GM21367 (cell line): ENCODE measurements around the gene RAX.

Source experiments
- ATAC-seq: cut with Tn5 transposase; IDR thresholded peaks from one replicate; pipeline ENCODE4 v1.9.1; 2021; ENCODE audit not compliant: unreplicated experiment

Gene RAX

DNA sequence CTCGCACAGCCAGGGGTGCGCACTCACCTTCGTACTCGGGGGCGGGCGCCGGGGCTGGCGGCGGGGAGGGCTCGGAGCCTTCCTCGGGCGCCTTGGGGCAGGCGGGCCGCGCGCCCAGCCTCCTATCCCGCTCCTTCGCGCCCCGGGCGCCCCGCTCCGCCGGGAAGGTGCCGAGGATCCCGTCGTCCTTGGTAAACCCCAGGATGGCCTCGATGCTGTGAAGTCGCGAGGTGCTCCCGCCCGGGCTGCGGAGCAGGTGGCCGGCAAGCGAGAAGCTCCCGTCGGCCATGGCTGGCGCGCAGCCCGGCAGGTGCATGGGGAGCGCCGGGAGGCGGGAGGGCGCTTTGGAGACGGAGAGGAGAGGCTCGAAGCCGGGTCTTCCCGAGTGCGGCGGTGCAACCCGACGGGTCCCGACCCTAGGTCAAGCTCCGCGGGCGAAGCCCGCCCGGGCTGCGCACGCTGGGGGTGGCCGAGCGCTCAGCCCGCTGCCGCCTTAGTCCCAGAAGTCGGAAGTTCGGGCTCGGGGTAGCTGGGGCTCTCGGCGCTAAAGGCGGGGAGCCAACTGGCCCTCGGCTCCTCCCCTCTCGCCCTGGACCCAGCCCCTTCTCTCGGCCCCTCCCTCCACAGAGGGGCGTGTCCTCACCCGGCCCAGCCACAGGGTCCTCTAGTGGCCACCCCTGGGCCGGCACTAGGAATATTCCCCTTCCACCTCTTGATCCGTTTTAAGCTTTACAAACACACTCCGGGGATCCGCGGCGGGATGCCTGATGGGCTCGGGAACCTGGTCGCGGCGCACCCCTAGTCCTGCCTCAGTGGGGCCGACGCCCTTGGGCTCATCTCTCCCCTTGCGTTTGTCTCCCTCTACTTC is at the start of gene RAX:
Gene RAX, minus strand, starts transcription at position 564 of the 868 bp plus-strand sequence. Its CDS starts 248 bp downstream, at position 316.
- ATAC-seq = peak; percentile 48

DNA sequence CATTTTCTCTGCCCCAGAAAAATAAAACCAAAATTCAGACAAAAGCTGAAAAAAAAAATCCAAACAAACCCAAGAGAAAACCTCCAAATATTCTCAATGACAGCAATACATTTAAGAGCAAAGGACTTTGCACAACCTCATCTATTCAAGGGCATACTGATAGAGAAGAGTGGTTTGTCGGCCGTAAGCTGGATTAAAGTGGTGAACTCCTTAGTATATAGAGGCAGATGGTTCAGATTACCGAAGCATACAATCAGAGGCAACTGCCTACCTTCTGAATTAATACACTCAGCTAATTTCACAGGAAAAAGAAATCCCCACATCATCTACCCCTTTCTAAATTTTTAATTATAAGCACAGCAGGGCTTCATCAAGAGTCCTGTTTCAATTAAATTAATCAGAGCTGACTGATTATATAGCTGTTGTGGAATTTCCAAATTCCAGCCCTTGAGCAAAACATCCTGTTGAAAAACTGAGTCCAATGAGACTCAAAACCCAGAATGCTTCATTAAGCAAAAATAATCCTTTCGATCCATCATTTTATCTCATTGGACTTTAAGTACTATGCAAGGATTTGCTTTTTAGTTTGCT is 45.3 kb upstream of the RAX start, which contains the start of gene CPLX4:
Gene CPLX4, minus strand, starts transcription at position 190 of the 591 bp plus-strand sequence. Its CDS starts 187 bp downstream, at position 3.
- no peak for ATAC-seq

DNA sequence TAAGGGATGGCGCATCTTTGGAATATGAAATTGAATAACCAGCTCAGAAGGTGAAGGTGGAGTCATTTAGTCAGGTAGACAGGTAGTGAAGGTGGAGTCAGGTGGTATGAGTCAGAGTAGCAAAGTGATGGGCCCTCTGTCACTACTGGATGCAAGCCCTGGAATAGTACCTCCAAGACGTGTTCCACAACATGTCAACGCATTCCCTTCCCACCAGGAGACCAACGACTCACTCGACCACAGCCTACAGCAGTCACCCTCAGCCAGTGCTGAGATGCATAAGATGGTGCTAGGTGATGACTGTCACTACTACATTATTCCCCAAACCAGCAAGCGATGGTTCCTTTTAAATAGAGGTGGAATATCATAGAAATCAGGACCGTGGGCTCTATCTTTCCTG is 38.4 kb upstream of the RAX start:
- ATAC-seq = no peak

DNA sequence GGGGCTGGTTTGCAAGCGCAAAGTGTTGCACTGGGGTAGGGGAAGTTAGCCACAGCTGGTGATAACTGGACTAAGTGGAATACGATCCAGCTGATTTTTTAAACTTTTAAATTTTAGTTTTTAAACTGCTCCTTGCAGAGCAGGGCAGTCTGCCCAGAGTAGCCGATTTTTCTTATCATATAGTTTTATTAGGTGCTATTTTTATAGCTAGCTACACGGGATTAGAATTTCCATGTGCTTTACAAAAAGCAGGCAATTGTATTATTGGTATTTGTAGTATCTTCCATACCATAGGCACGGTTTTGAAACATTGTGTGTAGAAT is 35.6 kb upstream of the RAX start:
- ATAC-seq = no peak

DNA sequence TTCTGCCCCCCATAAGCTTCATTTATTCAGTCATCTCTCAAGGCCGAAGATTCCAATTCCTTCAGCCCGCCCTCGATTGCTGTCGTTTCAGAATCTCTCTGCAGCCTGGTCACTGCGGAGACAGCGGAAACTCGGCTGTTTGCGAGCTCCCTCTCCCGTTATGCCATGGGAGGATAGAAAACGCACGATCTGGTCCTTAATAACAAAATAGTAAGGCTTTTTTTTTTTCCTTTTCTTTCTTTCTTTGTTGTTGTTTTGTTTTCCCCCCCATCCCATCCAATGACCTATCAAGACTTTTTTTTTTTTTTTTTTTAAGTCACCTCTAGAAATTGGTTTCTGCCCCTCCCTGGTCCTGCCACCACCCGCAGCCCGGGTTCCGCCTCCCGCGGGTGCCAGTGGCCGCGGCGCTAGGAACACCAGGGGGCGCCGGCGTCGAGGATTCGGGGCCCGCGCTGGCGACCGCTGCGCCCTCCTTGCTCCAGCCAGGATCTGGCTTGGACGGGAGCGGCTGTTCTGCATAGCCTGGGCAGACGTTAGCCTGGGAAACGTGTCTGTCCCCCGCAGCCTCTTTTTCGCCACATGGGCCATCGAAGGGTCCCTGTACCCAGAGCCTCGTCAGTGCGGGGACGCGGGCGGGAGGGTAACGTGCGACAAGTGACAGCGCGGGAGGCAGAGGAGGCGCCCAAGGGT is 35.1 kb upstream of the RAX start:
- peak; percentile 87 for ATAC-seq

DNA sequence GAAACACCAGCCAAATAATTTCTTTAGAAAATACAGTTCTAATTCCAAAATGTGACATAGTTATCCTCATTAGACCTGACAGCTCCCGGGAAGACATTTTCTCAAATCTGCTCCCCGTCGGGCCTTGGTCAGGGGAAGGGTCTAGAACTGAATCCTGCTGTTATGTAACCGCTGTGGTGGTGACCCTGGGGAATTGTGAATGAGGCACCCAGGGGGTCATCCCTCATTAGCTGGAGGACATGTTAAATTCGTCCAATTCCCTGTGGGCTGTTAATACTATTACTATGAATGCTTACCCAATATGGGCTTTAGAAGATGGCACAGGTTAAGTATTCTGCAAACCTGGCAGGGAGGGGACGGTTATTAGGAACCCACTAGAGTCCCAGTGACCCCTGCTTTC is 33.4 kb upstream of the RAX start:
- no peak for ATAC-seq

DNA sequence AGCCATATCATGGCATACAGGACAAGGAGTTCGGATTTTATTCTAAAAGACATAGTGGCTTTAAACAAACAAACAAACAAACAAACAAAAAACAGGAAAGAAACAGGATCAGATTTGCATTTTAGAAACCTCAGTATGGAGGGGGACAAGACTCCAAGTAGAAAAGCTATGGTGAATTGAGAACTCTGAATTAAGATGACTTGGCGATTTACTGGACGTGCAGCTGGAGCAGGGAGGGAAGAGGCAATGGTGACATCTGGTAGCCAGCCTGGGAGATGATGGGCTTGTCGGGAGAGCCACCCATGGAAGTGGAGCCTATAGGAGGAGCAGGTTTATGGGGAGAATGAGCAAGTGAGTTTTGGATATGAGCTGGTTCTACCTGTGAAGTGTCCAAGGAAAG is 32.0 kb upstream of the RAX start:
- ATAC-seq = no peak

DNA sequence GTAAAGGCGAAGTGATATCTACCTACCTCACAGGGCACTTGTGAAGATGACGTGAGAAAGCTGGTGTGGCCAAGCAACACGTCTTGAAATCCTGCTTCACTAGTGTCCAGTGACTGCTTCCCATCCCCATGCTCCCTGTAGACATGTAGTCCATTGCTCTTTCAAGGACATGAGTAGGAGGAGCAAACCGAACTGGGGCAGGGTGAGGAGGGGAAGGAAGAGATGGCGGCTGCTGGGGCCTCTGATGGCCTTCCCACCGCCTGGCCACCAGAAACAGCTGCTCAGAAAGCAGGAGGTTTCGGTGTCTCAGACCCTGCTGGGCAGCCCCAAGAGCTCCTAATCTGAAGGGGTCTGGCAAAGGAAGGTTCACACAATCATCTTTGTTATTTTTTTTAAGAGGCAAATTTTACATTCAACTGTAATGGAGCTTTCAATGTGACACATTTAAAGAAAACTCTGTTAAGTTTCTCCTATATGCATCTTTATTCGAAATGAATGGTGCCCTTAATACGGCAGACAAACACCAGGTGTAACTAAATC is 30.5 kb upstream of the RAX start:
- ATAC-seq = no peak

DNA sequence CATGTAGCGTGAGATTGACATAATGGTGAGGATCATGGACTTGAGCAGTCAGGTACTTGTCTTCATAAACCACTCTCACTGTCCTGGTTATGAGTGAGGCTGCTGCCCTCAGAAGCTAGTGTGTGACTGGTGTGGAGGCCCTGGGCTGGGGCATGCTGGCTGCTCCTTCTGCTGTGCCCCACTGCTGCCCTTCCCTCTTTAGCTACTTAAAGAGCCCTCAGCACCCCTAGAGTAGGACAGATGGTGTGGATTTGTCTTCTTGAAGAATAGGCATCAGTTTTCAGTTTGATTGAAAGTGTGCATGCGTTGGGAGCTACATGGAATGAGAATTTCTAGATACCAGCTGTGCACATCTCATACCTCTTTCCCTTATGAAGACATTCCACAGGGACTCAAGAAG is 29.8 kb upstream of the RAX start:
- ATAC-seq = no peak

DNA sequence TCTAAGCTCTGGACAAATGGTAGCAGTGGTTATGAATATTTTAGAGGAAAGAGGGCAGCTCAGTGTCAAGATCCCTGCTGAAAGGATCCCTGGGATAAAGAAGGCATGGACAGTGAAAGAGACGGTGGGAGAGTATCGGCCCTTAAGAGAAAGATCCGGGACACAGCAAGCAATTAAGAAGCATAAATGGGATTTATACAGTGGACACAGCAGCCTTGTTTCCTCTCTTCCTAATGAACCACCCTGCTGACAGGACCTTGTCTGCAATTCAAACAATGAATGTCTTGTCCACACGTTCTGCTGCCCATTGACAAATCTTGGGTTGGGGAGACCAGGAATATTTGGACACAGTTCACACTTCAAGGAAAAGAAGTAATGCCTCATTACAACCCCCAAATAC is 28.7 kb upstream of the RAX start:
- no peak for ATAC-seq

DNA sequence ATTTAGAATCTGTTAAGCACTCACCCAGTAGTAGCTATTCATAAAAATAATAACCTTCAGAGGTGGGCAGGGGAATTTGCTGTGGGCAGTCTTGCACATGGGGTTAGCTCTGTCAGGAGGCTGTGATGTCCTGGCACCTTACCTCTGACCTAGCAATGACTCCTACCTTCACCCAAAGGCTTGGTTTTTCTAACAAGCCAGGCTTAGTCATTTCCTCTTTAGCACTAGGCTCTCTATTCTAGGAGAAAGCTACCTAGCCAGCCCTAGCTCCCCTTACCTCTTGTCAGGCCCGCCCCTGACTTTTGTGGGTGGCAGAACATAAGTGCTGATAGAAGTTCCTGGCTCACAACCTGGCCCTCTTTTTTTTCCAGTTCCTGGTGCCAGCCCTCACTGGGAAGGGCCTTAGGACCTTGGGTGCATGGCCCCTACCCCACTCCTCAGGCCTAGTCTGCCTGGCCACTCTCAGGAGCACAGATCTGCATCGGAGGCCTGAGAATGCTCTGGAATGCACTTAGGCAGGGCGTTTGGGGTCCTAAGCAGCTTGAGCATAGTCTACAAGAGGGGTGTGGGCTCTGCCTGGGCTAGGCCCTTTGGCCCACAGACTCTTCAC is 27.5 kb upstream of the RAX start:
- ATAC-seq = no peak

DNA sequence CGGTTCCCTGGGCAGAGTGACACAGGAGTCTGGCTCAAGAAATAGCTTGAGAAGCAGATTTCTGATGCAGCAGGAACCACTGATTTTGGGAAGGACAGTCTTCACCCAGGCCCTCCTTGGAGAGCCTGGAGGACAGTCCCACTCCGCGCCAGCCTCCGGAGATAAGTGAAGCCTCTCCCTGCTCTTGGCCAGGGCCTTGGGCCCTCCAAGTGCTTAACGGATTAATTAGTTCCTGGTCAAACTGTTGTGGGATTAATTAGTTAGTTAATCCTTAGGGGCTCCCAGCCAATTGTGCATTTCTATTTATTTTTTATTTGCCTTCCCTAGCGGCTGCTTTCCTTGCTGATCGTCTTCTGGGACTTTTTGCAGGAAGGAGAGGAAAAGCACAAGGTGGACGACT is 25.6 kb upstream of the RAX start:
- ATAC-seq = no peak

DNA sequence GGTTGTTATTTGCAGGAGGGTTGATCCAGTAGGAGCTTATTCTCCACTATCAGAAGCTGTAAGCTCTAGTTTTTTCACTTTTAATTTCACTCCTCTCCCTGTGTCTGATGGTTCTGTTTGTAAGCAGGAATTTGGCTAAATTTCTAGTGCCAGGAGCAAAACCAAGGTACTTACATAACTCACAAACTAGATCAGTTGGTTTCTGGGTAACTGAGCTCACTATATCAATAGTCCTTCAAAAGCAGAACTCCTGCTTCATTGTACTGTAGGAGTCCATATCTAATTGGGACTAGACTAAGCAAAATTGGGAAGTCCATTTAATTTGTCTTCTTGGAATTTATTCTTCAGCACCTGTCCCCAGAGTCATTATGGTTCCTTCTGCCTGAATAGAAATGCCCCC is 20.1 kb upstream of the RAX start:
- no peak for ATAC-seq

DNA sequence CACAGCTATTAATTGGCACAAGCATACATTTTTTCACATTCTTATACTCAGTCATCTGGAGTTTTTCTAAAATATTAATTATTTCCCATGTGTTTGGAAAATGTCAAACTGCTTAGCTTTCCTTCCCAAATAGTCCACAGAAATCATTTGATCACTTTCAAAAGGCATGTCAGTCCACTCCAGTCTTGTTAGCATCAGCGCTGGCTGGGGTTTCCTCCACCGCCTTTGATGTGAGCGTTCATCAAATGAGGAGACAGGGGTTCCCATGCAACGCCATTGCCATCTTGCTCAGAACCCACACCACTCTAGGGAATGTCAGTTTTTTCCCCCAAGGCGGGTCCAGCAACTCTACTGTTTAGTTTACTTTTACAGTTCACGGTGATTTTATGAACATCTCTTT is 13.1 kb upstream of the RAX start:
- no peak for ATAC-seq

DNA sequence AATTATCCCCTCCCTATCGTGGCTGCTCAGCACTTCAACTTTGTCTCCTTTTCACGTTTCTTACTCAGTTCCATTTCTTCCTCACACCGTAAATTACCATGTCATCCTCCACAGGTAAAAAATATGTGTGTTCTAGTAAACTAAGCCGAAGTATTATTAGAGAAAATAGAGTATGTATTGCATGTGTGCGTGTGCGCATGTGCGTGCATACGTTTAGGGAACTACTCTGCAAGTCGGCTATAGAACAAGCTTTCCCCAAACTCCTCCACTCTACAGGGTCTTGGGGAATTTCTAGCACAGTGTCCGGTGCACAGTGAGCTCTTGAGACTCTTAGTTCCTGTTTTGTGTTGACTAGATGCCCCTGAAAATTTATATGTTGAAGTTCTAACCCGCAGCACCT is 9.1 kb upstream of the RAX start:
- no peak for ATAC-seq

DNA sequence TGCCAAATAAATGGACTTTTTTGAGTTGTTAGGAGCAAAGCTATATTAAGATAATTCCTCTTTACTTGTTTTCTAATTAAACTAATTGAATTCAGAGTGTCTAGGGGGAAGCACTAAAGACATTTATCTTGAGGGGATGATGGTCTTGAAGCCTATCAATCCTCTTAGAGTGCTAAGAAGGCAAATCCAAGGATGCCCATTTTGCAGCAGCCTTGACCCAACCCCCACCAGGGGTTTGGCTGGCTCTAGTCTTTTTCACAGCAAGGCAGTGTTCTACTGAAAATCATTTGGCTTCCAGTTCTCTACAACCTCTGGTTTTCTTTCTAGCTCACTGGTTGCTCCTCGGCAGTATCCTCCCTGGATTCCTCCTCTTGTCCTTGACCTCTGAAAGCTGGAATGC is 6.5 kb upstream of the RAX start:
- no peak for ATAC-seq

DNA sequence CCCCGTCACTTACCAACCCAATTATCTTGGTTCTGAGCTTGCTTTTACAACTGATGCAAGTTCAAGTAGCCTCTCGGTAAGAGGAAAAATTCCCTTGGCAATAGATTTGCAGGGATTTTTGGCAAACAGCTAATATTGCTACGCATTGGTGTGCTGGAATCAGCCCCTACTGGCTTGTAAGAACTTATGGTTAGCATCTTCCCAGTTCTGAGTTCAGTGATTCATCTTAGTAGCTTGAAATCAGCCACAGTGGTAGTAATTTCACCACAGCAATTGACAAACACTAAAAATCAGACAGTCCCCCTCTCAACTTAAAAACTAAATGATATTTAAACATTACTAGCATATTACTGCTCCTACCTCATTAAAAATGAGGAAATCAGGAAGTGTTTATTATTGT is 5.9 kb upstream of the RAX start:
- ATAC-seq = no peak

DNA sequence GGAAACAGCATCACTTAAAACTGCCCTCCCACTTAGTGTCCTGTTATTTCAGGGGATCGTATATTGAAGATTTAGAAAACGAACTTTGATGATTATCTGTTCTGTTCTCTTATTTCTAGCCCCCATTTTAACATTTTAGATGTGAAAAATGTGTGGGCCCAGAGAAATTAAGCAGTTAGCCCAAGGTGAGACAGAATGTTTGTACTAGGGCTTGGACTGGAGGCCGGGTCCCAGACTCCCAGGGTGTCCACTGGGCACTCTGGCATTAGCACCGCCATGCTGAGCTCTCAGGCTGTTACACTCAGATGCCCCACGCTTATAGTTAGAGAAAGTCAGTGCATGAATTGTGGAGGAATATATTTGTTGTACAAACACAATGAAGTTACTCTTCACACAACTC is 5.5 kb upstream of the RAX start:
- ATAC-seq = no peak

DNA sequence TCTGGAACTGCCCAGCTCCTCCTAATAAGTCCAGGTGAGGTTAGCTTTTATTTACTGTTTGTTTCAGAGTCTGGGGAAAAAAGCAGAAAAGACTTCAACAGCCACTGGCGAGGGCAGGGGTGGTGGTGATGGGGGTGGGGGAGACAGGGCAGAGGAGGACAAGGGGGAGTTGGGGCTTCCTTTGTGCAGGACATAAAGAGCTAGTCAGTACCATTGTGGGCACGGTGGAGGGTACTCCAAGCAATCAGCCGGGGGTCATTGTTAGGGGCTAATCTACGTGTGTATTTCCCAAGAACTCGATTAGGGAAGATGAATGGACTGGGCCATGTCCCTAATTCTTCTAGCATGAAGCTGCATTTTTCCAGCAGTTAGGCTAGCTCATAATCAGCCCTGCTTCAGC is 2.8 kb upstream of the RAX start:
- ATAC-seq = no peak

DNA sequence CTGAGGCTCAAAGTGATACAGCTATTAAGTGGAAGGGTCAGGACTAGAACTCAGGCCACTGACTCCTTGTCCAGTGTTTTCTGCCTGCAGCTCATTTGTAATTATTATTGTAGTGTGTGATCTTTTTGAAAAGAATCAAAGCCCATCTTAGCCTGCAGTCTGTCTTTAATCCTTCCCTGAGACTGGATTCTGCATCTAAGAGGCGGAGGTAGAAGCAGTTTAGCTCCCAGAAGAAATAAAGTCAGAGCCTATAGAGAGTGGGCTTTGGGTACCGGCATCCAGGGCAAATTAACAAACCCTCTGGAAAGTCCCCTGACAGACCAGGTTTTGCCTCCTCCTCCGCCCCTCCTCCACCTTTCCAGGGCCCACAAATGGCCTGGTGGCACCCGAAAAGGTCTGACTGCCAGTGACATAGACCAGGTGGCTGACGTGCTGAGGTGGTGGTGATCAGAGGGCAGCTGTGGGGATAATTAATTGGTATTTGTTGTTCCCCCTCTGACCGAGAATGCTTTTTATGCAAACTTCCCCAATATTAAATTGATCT is 2.2 kb upstream of the RAX start:
- no peak for ATAC-seq

DNA sequence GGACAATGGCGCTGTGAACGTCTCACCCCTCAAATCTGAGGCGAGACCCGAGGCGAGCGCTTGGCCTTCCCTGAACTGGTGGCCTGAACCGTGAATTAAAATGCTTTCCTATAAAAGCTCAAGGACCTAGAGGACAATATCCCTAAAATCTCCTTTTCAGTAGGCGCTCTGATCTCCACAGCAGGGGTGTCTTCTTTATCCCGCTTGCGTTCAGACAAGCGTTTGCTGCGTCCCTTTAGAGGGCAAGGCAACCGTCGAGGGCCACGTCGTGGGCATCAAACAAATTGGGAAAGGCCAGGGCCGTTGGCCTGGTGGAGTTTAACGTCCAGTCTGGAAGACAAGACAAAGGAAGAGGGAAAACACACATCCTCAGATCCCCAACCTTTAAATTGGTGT is 1.3 kb upstream of the RAX start:
- no peak for ATAC-seq
